Measurements from ENCODE around the gene EIF2AK3.

DNA sequence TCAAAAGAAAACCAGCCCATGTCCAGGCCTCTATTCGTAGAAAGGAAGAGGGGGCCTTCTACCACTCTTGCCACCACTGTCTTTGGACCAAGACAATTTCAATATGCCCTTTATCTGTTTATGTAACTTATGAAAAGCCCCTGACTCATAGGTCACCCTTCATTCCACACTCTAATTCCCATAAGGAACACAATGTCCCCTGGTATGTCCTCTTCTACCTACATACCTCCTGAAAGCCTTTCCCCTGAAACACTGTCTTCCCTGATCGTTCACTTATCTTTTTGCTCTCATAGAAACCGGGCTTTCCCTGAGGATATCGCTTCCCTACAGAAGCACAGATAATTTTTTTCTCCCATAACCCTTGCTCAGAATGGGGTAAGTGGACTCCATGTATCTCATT lies 13.3 kb downstream of the EIF2AK3 start:
- no peak for TF ChIP-seq ARNTL (CRISPR knock-in tag; IDR thresholded peaks at IDR 0.05; ENCODE audit: borderline replicate concordance, low read depth)
- no peak for TF ChIP-seq TOX (CRISPR knock-in tag; IDR thresholded peaks at IDR 0.05; ENCODE audit: borderline replicate concordance)
- no peak for TF ChIP-seq RARB (CRISPR knock-in tag; IDR thresholded peaks at IDR 0.05)
